KOPT-K1 (cell line): ENCODE data around the gene POLL.
"Not testable (repeated sequence)": the region's sequence is repeated elsewhere in the genome, so short reads cannot be mapped to it uniquely, and the experiment has no call there.

Experiments used
- H3K27ac ChIP-seq: fragments of 200-600 bp; sonication (generic); 2 replicates; pipeline ENCODE4 v1.5.1; 2016; ENCODE audit warnings: antibody characterized with exemption, mild to moderate bottlenecking, low read depth, low read length; ENCODE audit not compliant: poor library complexity, severe bottlenecking
- H3K36me3 ChIP-seq: fragments of 200-600 bp; sonication (generic); 2 replicates; pipeline ENCODE4 v1.5.1; 2017; ENCODE audit warnings: antibody characterized with exemption, mild to moderate bottlenecking, low read length, moderate library complexity; ENCODE audit not compliant: insufficient read depth
- H3K9me3 ChIP-seq: fragments of 200-600 bp; sonication (generic); 2 replicates; pipeline ENCODE4 v1.5.1; 2017; ENCODE audit warnings: antibody characterized with exemption, low read length, mild to moderate bottlenecking; ENCODE audit not compliant: insufficient read depth, poor library complexity, severe bottlenecking

POLL gene

DNA sequence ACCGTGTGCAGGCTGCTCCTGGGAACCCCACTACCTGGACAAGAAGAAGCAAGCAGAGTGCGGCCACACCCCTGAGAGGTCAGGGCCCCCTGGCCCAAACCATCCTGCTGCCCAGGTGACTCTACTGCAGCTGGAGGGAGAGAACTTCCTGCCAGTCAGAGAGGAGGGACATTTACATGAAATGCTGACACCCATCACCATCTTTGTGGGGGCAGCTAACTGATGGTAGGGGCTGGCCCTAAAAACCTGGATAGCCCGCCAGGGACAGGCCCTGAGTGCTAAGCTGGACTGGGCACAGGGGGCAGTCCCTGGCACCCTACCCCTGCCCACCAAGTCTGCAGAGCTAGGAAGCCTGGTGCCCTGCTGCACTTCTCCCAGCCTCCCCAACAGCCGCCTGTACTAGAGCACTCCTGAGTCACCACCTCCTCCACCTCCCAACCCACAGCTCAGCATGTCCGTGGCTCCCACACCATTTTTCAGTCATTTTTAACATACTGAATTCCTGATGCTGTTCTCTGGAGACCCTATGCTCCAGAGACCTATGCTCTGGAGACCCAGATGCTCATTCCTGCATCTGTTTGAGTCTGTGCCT, 27.6 kb upstream of the POLL start:
- H3K9me3 ChIP-seq, result no peaks in the 10 kb centered on the region
- H3K36me3 ChIP-seq, result peaks cover 63% of the 10 kb centered on the region
- no peak overlapping the region for H3K27ac ChIP-seq

DNA sequence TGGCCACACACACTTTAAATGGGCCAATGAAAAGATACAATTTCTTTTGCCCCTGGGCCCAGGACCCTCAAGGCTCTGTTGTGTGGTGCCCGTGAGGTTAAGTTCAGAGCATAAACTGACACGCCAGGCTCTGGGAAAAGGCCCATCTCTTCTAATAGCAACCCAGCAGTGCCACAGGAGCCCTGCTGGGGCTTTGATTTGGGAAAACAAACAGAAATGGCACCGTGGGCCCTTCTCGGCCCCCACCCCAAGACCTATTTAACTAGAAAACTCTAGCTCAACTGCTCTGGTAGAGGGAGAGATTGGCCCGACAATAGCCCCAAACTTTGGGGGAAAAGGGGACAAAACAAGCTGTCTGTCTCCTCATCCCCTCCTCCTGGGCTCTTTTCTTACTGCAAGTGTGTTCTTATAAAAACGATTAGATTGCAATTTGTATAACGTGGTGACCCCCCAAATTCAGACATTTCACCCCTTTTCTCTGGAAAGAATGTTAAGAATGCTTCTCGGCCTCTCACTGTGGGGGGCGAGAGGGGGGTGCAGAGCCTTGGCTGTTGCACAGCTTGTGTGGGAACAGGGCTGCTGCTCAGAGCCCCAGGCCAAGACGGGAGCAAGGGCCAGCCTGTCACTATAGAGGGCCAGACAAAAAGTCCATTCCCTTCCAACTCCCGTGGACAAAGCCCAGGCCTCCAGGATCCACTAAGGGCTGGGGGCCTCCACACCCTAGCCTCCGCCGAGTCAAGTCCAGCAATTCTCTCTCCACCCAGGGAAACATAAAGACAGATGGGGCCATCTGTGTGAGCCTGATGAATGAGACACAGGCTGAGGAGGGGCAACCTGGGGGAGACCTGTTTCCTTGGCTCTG, 26.8 kb upstream of the POLL start:
- Histone ChIP-seq H3K27ac (no peak overlapping the region), H3K9me3 (no peaks in the 10 kb centered on the region), H3K36me3 (peaks cover 63% of the 10 kb centered on the region)

DNA sequence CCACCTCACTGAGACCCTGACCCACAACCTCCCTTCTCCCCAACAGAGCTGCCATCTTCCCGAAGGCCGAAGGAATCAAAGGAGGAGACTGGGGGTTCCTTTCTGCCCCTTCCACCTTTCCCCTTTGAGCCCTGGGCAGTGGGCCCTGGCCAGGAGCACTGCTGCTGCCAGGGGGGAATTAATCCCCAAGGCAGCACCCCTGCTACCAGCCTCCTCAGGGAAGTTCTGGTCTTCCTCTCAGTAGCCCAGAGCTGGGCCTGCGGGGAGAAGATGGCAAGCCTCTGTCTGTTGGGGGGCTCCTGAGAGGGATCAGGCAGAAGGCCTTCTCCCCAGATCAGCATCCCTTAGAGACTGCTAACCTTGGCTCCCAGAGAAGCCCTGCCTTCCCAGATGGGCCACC, 25.6 kb upstream of the POLL start:
- Histone ChIP-seq H3K36me3 (peaks cover 63% of the 10 kb centered on the region), H3K27ac (no peak overlapping the region), H3K9me3 (no peaks in the 10 kb centered on the region)

DNA sequence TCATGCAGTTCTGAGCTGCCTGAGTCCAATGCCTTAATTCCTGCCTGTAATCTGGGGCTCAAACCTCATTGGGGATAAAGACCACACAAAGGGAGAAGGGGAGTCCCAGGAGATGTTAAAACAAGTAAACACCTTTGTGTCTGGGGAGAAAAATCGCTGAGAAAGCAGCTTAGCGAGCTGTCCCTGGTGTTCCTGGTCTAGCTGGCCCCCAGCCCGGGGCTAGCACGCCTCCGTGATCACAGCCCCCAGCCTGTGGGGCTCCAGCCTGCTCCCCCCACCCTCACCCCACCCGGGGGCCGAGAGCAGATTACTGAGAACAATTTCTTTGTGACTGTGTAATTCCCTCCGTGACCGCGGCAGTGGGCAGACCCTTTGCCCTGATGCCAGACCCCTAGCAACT, 24.8 kb upstream of the POLL start:
- H3K36me3 ChIP-seq, result peaks cover 65% of the 10 kb centered on the region
- no peak overlapping the region for H3K27ac ChIP-seq

DNA sequence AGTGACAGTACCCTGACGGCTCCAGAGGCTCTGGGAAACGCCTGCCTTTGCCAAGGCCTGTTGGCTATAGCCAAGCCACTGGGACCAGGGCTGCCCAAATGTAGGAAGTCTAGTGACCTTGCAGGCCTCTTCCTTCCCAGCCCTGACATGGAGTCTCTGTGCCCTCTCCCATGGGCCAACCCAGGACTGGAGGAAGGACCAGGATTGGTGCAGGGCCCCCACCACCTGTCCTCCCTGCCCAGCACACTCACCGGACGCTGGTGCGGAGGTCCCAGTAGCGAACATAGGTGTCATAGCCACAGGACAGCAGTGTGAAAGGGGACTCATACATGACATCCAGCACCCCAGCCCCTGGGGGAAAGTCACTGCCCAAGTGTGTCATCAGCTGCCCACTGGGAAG, 24.0 kb upstream of the POLL start:
- Histone ChIP-seq H3K27ac (no peak overlapping the region), H3K9me3 (no peaks in the 10 kb centered on the region), H3K36me3 (peaks cover 67% of the 10 kb centered on the region)

More for the DNA sequence above, 24.8 kb upstream of the POLL start:
- H3K9me3 ChIP-seq, result no peaks in the 10 kb centered on the region

DNA sequence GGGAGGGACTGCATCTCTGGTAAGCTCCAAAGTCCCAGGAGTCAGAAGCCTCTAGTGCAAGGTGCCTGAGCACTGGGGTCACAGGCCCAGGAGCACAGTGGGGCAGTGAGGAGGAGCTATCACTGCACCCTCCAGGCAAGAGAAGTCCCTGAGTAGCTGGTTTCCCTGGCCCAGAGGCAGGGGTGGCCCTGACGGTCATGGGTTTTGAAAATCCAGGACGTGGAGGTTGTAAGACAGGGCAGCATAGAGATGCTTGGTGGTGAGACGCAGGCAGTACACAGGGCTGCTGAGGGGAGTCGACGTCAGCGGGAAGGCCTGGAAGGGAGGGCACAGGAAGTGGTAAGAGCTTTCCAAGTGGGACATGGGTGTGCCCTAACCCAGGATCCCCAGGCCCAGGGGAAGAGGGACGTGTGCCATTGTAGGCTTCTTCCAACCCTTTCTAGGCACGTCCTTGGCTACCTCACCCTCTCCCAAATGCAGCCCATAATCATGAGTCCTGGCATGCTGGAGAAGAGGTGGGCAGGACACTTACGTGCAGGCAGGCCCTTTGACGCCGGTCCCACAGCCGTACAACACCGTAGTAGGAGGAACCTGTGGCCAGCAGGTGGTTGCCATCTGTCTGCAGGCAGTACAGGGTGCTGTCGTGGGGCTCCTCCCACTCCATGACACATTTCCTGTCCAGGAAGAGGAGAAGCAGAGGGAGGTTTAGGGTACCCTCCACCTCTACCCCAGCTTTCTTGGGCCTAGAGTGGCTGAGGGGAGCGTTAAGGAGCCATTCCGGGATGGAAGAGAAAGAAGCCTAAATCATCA, 23.2 kb upstream of the POLL start:
- Histone ChIP-seq H3K27ac (no peak overlapping the region), H3K36me3 (peaks cover 63% of the 10 kb centered on the region), H3K9me3 (no peaks in the 10 kb centered on the region)

DNA sequence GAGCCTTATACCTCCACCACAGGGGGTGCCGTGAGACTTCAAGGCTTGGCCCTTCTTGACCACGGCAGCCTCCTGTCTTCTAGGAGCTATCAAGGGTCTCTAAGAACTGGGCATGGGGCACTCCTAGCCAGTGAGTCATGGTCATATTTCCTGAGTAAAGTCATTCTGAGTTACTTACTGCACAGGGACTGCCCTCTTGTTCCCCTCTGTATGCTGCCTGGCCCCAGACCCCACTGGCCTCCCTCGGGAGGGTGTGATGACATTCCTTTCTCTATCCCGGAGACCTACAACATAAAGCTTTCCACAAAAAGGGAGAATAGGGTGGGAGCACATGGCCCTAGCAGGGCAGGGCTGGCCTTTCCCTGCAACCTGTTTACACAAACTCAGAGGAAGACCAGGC, 21.4 kb upstream of the POLL start:
- H3K27ac ChIP-seq, result no peak overlapping the region
- H3K9me3 ChIP-seq, result no peaks in the 10 kb centered on the region
- peaks cover 69% of the 10 kb centered on the region for H3K36me3 ChIP-seq

DNA sequence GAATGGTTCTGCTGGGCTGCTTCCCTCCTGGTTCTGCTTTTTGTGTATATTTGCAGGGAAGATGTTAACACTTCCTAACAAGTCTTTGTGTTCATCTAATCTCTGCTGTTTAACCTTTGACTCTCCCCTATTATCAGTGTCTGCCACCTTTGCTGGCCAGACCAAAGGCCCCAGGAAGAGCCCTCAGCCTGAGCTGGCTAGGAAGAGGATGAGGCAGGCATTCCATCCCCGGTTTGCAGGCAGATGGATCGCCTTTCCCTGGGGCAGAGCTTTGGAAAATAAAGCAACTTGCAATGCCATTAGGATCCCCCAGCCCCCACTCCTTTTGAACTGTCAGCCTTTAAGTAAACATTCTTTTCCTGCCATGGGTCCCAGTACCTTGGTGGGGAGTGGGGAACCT, 19.1 kb upstream of the POLL start:
- Histone ChIP-seq H3K9me3 (no peaks in the 10 kb centered on the region), H3K36me3 (peaks cover 73% of the 10 kb centered on the region), H3K27ac (no peak overlapping the region)

DNA sequence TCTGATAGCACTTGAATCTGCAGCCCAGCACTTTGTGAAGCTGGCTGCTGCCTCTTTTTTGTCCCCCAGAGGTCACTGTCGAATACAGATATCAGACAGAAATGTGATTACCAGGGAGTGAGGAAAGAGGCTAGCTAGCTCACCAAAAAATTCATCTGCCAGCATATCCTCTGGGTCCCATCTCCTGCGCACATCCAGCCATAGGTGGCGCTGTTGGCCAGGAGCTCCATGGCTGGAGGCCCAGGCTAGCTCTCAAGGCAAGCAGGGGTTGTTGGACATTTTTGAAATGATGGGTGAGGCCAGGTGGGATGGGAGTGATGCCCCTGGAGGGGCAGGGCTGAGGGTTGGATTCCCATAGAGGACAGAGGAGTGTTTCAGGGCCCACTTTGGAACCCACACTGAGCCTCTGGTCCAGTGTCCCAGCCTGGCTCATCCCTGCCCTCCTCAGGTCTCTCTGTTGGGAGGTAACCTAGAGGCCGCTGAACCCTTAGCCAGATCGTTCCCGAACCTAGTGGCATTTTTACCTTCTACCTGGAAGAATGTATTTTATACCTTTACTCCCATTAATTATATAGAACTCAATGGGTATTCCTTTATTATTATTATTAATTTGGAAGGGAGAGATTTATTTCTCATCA, 14.8 kb upstream of the POLL start:
- Histone ChIP-seq H3K36me3 (peaks cover 30% of the 10 kb centered on the region), H3K27ac (no peak overlapping the region), H3K9me3 (no peaks in the 10 kb centered on the region)

DNA sequence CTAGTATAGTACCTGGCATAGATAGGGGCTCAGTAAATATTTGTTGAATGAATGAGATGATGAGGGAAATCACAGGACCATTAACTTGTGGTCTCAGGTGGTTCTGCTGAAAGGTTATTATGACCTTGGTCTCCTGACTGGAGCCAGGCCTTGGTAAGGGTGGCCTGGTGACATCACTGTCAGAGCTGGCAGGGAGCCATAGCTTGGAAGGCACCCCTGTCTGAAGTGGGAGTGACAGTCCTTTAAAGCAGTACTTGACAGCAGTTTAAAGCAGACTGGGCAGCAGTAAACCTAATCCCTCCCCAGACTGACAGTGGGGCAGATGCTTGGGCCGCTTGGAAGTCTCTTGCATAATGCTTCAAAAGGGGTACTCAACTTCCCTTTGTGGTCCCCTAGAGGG, 13.5 kb upstream of the POLL start:
- Histone ChIP-seq H3K36me3 (peaks cover 19% of the 10 kb centered on the region), H3K27ac (no peak overlapping the region), H3K9me3 (no peaks in the 10 kb centered on the region)

DNA sequence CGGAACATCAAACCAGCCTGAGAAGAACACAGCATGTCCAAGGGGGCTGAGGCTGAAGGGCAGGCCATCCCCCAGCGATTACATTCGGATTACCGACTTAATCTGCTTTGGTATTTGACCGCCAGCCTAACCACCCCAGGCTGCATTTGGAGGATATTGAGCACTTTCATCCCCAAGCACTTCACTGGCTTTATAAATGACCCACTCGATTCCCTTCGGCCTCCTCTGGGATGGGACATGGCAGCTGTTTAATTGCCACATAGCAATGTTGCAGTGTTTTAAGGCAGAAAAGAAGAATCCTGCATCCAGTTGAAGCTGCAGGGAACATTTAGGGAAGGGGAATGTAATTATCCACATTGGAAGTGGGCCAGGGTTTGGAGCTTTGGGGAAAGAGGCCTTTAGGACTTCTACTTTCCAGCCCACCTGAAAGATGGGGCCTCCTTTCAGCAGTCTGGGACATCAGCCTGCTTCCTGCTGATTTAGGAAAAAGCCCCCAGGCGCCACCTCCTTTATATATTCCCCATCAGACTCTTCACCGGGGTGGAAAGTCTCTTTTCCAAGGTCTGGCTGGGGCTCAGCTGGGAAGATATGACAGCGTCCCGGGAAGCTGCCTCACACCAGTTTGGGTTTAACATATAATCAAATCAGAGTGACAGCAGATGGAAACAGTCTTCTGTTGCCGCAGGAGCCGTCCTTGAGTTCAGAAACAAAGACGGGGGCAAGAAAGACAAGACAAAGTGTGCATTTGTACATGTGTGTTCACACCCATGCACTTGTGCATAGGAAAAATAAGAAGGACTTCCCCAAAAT, 9.2 kb upstream of the POLL start:
- Histone ChIP-seq H3K9me3 (no peaks in the 10 kb centered on the region), H3K36me3 (no peaks in the 10 kb centered on the region), H3K27ac (no peak overlapping the region)

DNA sequence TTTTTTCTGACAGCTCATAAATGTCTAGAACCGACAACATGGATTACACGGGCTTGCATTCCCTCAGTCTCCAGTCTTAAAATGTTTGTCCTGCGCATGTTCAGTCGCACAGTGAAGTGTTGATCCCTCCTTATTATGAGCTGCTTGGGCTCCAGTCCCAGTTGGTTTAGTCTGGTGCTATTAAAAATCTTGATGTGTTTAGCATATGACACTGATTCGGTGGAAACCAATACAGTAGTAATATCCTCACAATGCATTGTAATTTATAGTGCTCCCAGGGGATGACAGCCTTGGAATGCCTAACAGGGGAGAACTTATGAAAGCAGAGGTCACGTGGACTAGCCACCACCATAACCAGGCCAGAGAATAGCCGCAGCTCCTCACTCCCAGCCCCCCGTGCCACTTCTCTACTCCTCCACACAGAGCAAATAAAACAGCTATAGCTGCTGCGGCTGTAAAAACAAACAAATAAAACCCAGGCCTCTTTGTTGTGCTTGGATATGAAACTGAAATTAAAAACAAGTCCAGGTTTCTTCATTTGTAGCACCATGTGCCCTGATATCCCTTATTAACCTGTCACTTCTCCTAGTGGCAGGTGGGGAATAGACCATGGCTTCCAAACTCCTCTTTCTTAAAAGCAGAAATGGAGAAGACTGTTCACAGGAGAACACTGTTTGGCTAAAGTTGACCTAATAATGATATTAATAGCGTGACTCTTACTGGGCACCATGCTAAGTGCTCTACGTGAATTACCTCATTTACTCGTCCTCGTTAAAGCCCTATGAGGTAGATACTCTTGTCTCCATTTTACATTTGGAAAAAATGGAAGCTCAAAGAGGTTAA, 7.8 kb upstream of the POLL start:
- no peaks in the 10 kb centered on the region for H3K36me3 ChIP-seq
- no peak overlapping the region for H3K27ac ChIP-seq
- no peaks in the 10 kb centered on the region for H3K9me3 ChIP-seq

DNA sequence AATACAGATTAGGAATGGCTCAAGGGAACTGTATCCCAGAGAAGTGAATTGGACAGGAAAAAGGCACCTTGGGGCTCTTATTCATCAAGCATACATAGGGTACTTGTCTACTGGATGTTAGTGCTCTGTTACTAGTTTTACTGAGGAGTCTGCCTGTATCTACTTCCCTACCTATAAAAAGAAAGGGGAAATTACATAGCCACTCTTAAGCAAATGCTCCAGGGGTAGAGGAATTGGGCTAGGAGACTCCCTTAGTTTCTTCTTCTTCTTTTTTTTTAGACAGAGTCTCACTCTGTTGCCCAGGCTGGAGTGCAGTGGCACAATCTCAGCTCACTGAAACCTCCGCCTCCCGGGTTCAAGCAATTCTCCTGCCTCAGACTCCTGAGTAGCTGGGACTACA, 5.3 kb upstream of the POLL start:
- H3K27ac ChIP-seq, H3K9me3 ChIP-seq, H3K36me3 ChIP-seq: not testable (repeated sequence)

DNA sequence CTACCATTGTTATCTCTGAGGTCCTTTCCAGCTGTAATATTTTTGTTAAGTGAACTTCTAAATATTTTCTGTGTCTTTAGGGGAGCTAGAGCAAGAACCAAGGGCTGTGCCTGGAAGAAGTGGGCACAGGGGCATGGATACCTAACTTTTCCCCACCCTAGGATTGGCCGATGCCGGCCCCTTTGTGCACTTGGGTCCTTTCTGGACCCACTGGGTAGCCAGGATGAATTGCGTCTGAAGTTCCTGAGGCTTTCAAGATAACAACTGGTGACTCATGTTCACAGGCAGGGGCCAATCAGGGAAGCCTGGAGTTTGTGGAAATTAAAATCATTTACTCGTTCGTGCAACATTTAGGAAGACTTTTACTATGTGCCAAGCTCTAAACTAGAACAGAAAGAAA, 822 bp upstream of the POLL start:
- H3K36me3 ChIP-seq, result no peaks in the 10 kb centered on the region
- no peaks in the 10 kb centered on the region for H3K9me3 ChIP-seq
- no peak overlapping the region for H3K27ac ChIP-seq
